Measurements from ENCODE around the gene PACRG. TPM values are rescaled to one million over a fixed set of nuclear protein-coding genes. Genes with fewer than 3 reads are reported as not detected.

PACRG gene
- polyA plus RNA-seq, 1 donor (not counting 4 experiments of a cell fraction or from before 2014, with no cell fraction given): 0.31 TPM

DNA sequence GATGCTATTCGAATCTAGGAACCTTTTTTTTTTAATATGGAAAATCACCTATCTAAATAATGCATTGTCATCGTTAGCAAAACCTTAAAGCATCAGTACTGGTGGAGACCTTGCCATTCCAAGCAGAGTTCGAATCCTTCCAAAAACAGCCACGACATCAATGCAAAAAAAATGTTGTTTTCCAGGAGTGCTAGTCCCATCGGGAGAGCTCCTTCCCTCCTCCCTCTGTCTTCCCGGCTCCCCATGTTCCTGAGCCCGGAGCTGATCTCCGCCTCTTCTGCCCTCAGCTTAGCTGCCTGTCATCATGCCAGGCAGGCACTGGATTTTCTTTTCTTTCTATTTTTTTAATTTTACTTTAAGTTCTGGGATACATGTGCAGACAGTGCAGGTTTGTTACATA is 533.1 kb downstream of the PACRG start:
- TF ChIP-seq, protein P1, sequence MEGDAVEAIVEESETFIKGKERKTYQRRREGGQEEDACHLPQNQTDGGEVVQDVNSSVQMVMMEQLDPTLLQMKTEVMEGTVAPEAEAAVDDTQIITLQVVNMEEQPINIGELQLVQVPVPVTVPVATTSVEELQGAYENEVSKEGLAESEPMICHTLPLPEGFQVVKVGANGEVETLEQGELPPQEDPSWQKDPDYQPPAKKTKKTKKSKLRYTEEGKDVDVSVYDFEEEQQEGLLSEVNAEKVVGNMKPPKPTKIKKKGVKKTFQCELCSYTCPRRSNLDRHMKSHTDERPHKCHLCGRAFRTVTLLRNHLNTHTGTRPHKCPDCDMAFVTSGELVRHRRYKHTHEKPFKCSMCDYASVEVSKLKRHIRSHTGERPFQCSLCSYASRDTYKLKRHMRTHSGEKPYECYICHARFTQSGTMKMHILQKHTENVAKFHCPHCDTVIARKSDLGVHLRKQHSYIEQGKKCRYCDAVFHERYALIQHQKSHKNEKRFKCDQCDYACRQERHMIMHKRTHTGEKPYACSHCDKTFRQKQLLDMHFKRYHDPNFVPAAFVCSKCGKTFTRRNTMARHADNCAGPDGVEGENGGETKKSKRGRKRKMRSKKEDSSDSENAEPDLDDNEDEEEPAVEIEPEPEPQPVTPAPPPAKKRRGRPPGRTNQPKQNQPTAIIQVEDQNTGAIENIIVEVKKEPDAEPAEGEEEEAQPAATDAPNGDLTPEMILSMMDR (optimal IDR thresholded peaks at IDR 0.05 in 1 of 3, IDR thresholded peaks at IDR 0.05 in 1 of 3, conservative IDR thresholded peaks at IDR 0.05 in 1 of 3; ENCODE audit: extremely low read depth in 1 of 3, insufficient read depth in 2 of 3, low read length in 3 of 3): no peak
- TF ChIP-seq EZH2 (IDR thresholded peaks at IDR 0.05; ENCODE audit: low read length): no peak
- Histone ChIP-seq H3K27ac (ENCODE audit: control insufficient read depth, insufficient read depth, low read length) (no peak overlapping the region), H3K27me3 (ENCODE audit: control insufficient read depth, extremely low read depth, insufficient read depth, low read length) (no peaks in the 10 kb centered on the region), H4K20me1 (ENCODE audit: control insufficient read depth, extremely low read depth, insufficient read depth, low read length) (no peaks in the 10 kb centered on the region), H2AFZ (ENCODE audit: control insufficient read depth, low read length) (no peak overlapping the region), H3K36me3 (ENCODE audit: control insufficient read depth in 2 of 2, extremely low read depth in 1 of 2, insufficient read depth in 2 of 2, low read length in 2 of 2) (no peaks in the 10 kb centered on the region), H3K4me2 (ENCODE audit: control insufficient read depth, extremely low read depth, insufficient read depth, low read depth, low read length) (peak overlapping the region; percentile 41), H3K9me3 (ENCODE audit: control insufficient read depth, low read depth, low read length) (no peaks in the 10 kb centered on the region), H3K9me1 (ENCODE audit: control insufficient read depth, extremely low read depth, insufficient read depth, low read length) (no peaks in the 10 kb centered on the region), H3K4me3 (ENCODE audit: control insufficient read depth in 2 of 3, extremely low read depth in 1 of 3, insufficient read depth in 2 of 3, low read depth in 1 of 3, low read length in 3 of 3) (no peak overlapping the region), H3K9ac (ENCODE audit: control insufficient read depth, extremely low read depth, insufficient read depth, low read length) (no peak overlapping the region), H3K4me1 (ENCODE audit: control insufficient read depth, extremely low read depth, insufficient read depth, low read length) (no peaks in the 10 kb centered on the region), H3K79me2 (ENCODE audit: control insufficient read depth, insufficient read depth, low read length) (no peaks in the 10 kb centered on the region)
- dilution Hi-C loops (cut with MboI; ENCODE audit: extremely low pct_ligation_motif_present, low sequenced_read_pairs): no loop called here
- FAIRE-seq (no peak), DNase-seq (ENCODE audit: low read depth, low spot score) (no peak)

DNA sequence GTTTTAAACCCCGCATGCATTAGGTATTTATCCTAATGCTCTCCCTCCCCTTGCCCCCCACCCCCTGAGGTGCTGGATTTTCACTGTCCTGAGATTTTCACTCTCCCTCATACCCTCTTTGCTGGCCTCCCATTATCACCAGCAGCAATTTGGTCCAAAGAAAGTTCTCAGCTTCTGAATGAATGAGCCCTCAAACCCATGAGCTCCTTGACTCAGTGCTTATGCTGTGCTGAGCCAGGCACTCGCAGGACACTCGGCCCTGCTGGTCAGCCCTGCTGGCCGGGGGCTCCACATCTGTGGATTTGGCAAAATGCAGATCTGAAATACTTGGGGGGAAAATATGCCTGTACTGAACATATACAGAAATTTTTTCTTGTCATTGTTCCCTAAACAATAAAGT is 533.6 kb downstream of the PACRG start:
- no peak for TF ChIP-seq EZH2 (IDR thresholded peaks at IDR 0.05; ENCODE audit: low read length)
- TF ChIP-seq, protein P1 (optimal IDR thresholded peaks at IDR 0.05 in 1 of 3, IDR thresholded peaks at IDR 0.05 in 1 of 3, conservative IDR thresholded peaks at IDR 0.05 in 1 of 3; ENCODE audit: extremely low read depth in 1 of 3, insufficient read depth in 2 of 3, low read length in 3 of 3): no peak
- no peaks in the 10 kb centered on the region for H4K20me1 ChIP-seq (ENCODE audit: control insufficient read depth, extremely low read depth, insufficient read depth, low read length)
- no peak overlapping the region for H3K27ac ChIP-seq (ENCODE audit: control insufficient read depth, insufficient read depth, low read length)
- no peaks in the 10 kb centered on the region for H3K36me3 ChIP-seq (ENCODE audit: control insufficient read depth in 2 of 2, extremely low read depth in 1 of 2, insufficient read depth in 2 of 2, low read length in 2 of 2)
- dilution Hi-C loops (cut with MboI; ENCODE audit: extremely low pct_ligation_motif_present, low sequenced_read_pairs): no loop called here
- no peaks in the 10 kb centered on the region for H3K9me3 ChIP-seq (ENCODE audit: control insufficient read depth, low read depth, low read length)
- H3K4me1 ChIP-seq (ENCODE audit: control insufficient read depth, extremely low read depth, insufficient read depth, low read length): no peaks in the 10 kb centered on the region
- no peaks in the 10 kb centered on the region for H3K27me3 ChIP-seq (ENCODE audit: control insufficient read depth, extremely low read depth, insufficient read depth, low read length)
- FAIRE-seq (no peak), DNase-seq (ENCODE audit: low read depth, low spot score) (no peak)
- no peaks in the 10 kb centered on the region for H3K79me2 ChIP-seq (ENCODE audit: control insufficient read depth, insufficient read depth, low read length)
- H3K4me3 ChIP-seq (ENCODE audit: control insufficient read depth in 2 of 3, extremely low read depth in 1 of 3, insufficient read depth in 2 of 3, low read depth in 1 of 3, low read length in 3 of 3): no peak overlapping the region
- no peak overlapping the region for H3K9ac ChIP-seq (ENCODE audit: control insufficient read depth, extremely low read depth, insufficient read depth, low read length)
- no peak overlapping the region for H2AFZ ChIP-seq (ENCODE audit: control insufficient read depth, low read length)
- no peaks in the 10 kb centered on the region for H3K9me1 ChIP-seq (ENCODE audit: control insufficient read depth, extremely low read depth, insufficient read depth, low read length)
- no peak overlapping the region for H3K4me2 ChIP-seq (ENCODE audit: control insufficient read depth, extremely low read depth, insufficient read depth, low read depth, low read length)
